HFFc6 (cell line): ENCODE measurements around the gene FAM9A. TPM values are rescaled to one million over a fixed set of nuclear protein-coding genes. Genes with fewer than 3 reads are reported as not detected.

Source experiments
- DNase-seq: peaks from one replicate; pipeline ENCODE4 v3.0.0-alpha.2; 2018
- H3K27ac Mint-ChIP-seq: 2 replicates; pipeline ENCODE4 v1.8.0; 2020; ENCODE audit warnings: mild to moderate bottlenecking, mixed read lengths
- H3K27me3 Mint-ChIP-seq: 2 replicates; pipeline ENCODE4 v1.8.0; 2021; ENCODE audit warnings: mild to moderate bottlenecking, moderate library complexity, mixed read lengths; ENCODE audit not compliant: insufficient read depth
- H3K36me3 Mint-ChIP-seq: 2 replicates; pipeline ENCODE4 v1.8.0; 2021; ENCODE audit warnings: low read depth, mixed read lengths
- H3K4me1 Mint-ChIP-seq: 2 replicates; pipeline ENCODE4 v1.8.0; 2020; ENCODE audit warnings: low read depth, mixed read lengths
- H3K4me3 Mint-ChIP-seq: 2 replicates; pipeline ENCODE4 v1.8.0; 2020; ENCODE audit warnings: mild to moderate bottlenecking, moderate library complexity, mixed read lengths
- H3K9me3 Mint-ChIP-seq: 2 replicates; pipeline ENCODE4 v1.8.0; 2020; ENCODE audit warnings: mild to moderate bottlenecking, mixed read lengths
- total RNA-seq, 6 experiments: library from RNA; stranded (reverse); fragmentation: NEBNext Ultra II Directional; extraction: Animal tissue kit (Norgen Biotek cat#: 25700); gene quantifications; 2 replicates in 1 of 6; 3 replicates in 5 of 6; pipeline ENCODE4 v1.2.3, GENCODE V29; 2021
- TF ChIP-seq, protein P1 (sequence below): fragments of 200-600 bp; sonication (generic); IDR thresholded peaks from 2 replicates; pipeline ENCODE4 v1.5.0; 2021; ENCODE audit warnings: antibody characterized with exemption, mild to moderate bottlenecking

Gene FAM9A
- total RNA-seq, 6 experiments from 2014 or later: not detected

- no peak for DNase-seq
- Mint-ChIP-seq H3K4me3 (no peak overlapping the region), H3K27me3 (peaks cover 2% of the 10 kb centered on the region), H3K4me1 (no peaks in the 10 kb centered on the region; the same call in 1 of the 2 replicates), H3K9me3 (no peaks in the 10 kb centered on the region), H3K27ac (no peak overlapping the region), H3K36me3 (no peaks in the 10 kb centered on the region)
- TF ChIP-seq, protein P1, sequence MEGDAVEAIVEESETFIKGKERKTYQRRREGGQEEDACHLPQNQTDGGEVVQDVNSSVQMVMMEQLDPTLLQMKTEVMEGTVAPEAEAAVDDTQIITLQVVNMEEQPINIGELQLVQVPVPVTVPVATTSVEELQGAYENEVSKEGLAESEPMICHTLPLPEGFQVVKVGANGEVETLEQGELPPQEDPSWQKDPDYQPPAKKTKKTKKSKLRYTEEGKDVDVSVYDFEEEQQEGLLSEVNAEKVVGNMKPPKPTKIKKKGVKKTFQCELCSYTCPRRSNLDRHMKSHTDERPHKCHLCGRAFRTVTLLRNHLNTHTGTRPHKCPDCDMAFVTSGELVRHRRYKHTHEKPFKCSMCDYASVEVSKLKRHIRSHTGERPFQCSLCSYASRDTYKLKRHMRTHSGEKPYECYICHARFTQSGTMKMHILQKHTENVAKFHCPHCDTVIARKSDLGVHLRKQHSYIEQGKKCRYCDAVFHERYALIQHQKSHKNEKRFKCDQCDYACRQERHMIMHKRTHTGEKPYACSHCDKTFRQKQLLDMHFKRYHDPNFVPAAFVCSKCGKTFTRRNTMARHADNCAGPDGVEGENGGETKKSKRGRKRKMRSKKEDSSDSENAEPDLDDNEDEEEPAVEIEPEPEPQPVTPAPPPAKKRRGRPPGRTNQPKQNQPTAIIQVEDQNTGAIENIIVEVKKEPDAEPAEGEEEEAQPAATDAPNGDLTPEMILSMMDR: no peak
These were observed 40.7 kb upstream of the FAM9A start for GRCh38 chrX:8841911-8842310.

- H3K36me3 Mint-ChIP-seq: no peaks in the 10 kb centered on the region
- no peaks in the 10 kb centered on the region for H3K4me1 Mint-ChIP-seq
- H3K9me3 Mint-ChIP-seq: no peaks in the 10 kb centered on the region
- DNase-seq: no peak
- H3K27me3 Mint-ChIP-seq: peaks cover 13% of the 10 kb centered on the region
- TF ChIP-seq, protein P1: no peak
- H3K27ac Mint-ChIP-seq: no peak overlapping the region
- no peak overlapping the region for H3K4me3 Mint-ChIP-seq
These were observed 33.2 kb upstream of the FAM9A start for GRCh38 chrX:8834392-8834791.

DNA sequence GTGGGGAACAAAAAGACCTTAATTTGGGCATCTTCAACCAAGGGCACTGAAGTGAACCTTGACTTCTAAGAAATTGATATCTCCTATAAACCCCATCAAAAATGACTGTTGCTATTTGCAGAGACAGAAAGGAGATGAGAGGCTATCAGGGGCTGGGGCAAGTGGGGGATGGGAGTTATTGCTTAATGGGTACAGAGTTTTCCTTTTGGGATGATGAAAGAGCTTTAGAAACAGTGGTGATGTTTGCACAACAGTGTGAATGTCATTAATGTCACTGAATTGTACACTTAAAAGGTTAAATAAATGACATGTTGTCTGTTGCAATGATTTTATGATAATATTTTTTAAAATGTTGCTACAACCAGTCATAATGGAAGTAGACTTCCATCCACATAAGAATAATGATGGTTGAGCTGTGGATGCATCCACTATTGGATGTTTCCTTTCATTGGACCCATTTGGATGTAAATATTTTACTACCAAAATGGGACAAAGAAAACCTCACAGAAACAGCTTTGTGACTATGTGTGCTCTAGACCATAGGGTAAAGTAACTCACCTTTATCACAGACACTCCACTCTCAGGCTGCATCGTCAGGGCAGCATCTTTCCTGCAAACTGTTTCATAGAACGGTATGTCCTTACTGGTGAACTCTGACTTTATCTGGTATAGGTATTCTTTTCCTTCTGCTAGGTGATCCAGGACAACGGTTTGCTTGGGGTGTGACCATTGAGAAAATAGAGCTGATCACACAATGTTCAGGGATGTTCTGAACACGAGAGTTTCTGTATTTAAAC, 31.6 kb upstream of the FAM9A start:
- peaks cover 17% of the 10 kb centered on the region for H3K27me3 Mint-ChIP-seq
- H3K4me3 Mint-ChIP-seq: no peak overlapping the region
- H3K36me3 Mint-ChIP-seq: no peaks in the 10 kb centered on the region
- TF ChIP-seq, protein P1: no peak
- H3K27ac Mint-ChIP-seq: no peak overlapping the region
- no peaks in the 10 kb centered on the region for H3K9me3 Mint-ChIP-seq
- H3K4me1 Mint-ChIP-seq: no peaks in the 10 kb centered on the region
- no peak for DNase-seq

DNA sequence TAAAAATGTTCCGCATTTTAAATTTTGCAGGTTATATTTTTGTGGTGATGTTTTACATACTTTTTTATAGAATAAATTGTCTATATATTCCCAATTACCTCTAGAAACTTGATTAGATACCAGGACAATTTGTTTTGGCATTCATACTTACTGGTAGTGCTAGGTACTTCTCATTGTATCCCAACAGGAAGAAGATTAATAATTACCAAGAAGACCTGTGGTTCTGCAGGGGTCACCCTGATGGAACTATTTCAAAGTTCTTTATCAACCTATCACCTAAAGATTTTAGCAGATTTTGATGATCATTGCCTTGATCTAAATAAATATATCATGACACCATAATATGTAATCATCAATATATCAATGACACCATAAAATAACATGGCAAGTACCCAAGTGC, 22.5 kb upstream of the FAM9A start:
- Mint-ChIP-seq H3K4me1 (no peaks in the 10 kb centered on the region), H3K4me3 (no peak overlapping the region), H3K36me3 (no peaks in the 10 kb centered on the region), H3K27ac (no peak overlapping the region), H3K27me3 (peaks cover 2% of the 10 kb centered on the region; the same call in 1 of the 2 replicates), H3K9me3 (no peaks in the 10 kb centered on the region)
- TF ChIP-seq, protein P1: no peak
- no peak for DNase-seq

- H3K36me3 Mint-ChIP-seq: no peaks in the 10 kb centered on the region
- H3K27ac Mint-ChIP-seq: no peak overlapping the region
- H3K4me3 Mint-ChIP-seq: no peak overlapping the region
- TF ChIP-seq, protein P1: no peak
- no peaks in the 10 kb centered on the region for H3K9me3 Mint-ChIP-seq
- no peak for DNase-seq
- H3K27me3 Mint-ChIP-seq: peaks cover 2% of the 10 kb centered on the region; the same call in 1 of the 2 replicates
- H3K4me1 Mint-ChIP-seq: no peaks in the 10 kb centered on the region
These were observed 20.8 kb upstream of the FAM9A start for GRCh38 chrX:8822002-8822401.
